WTC11 (cell line): ENCODE results near the gene SLC37A3. TPM values are rescaled to one million over a fixed set of nuclear protein-coding genes. Genes with fewer than 3 reads are reported as not detected.

Source experiments
- ATAC-seq: fragments of 200-7000 bp; cut with Tn5 transposase; 2 replicates; pipeline ENCODE4 v1.10.0; 2021; ENCODE audit warnings: mild to moderate bottlenecking, moderate library complexity
- CTCF ChIA-PET: fragments of 300-600 bp; sonication (Branson Sonifier 250); formaldehyde crosslinking; loops from one replicate; lab custom pipeline; 2021; ENCODE audit warnings: antibody characterized with exemption; lab: Charles Lee
- POLR2A ChIA-PET: fragments of 350-600 bp; sonication (Branson Sonifier 250); formaldehyde crosslinking; loops from one replicate; lab custom pipeline; 2021; ENCODE audit warnings: antibody characterized with exemption; lab: Charles Lee
- DNase-seq: peaks from one replicate; pipeline ENCODE4 v3.0.0; 2021; ENCODE audit warnings: low spot score
- H3K27ac Mint-ChIP-seq: 2 replicates; pipeline ENCODE4 v1.8.0; 2021; ENCODE audit warnings: mixed read lengths
- H3K27me3 Mint-ChIP-seq: 2 replicates; pipeline ENCODE4 v1.8.0; 2021; ENCODE audit warnings: low read depth, mild to moderate bottlenecking, moderate library complexity, mixed read lengths
- H3K36me3 Mint-ChIP-seq: 2 replicates; pipeline ENCODE4 v1.8.0; 2021; ENCODE audit warnings: mixed read lengths
- H3K4me1 Mint-ChIP-seq: 2 replicates; pipeline ENCODE4 v1.8.0; 2022; ENCODE audit warnings: mixed read lengths
- H3K4me3 Mint-ChIP-seq: 2 replicates; pipeline ENCODE4 v1.8.0; 2021; ENCODE audit warnings: mild to moderate bottlenecking, moderate library complexity, mixed read lengths
- H3K9me3 Mint-ChIP-seq: 2 replicates; pipeline ENCODE4 v1.8.0; 2021; ENCODE audit warnings: mixed read lengths
- AFF4 ChIP-seq: sonication (generic); formaldehyde crosslinking; IDR thresholded peaks from 2 replicates; pipeline ENCODE4 v1.8.1; 2023; ENCODE audit warnings: mild to moderate bottlenecking, missing genetic modification reagents, borderline replicate concordance
- CREB1 ChIP-seq: sonication (generic); formaldehyde crosslinking; IDR thresholded peaks from 2 replicates; pipeline ENCODE4 v1.8.0; 2023; ENCODE audit warnings: mild to moderate bottlenecking, missing genetic modification reagents
- EMX1 ChIP-seq: fragments of 250-450 bp; sonication (Bioruptor Pico); IDR thresholded peaks from 2 replicates; pipeline ENCODE4 v1.8.0; 2021; ENCODE audit warnings: mild to moderate bottlenecking
- ESRRA ChIP-seq: sonication (generic); formaldehyde crosslinking; IDR thresholded peaks from 2 replicates; pipeline ENCODE4 v1.8.1; 2022; ENCODE audit warnings: mild to moderate bottlenecking, missing genetic modification reagents, borderline replicate concordance
- ETV6 ChIP-seq: sonication (generic); formaldehyde crosslinking; IDR thresholded peaks from 2 replicates; pipeline ENCODE4 v1.8.1; 2022; ENCODE audit warnings: mild to moderate bottlenecking, missing genetic modification reagents
- IRF2 ChIP-seq: sonication (generic); formaldehyde crosslinking; IDR thresholded peaks from 2 replicates; pipeline ENCODE4 v1.8.0; 2022; ENCODE audit warnings: low read depth, missing genetic modification reagents, borderline replicate concordance
- JUN ChIP-seq: sonication (generic); formaldehyde crosslinking; IDR thresholded peaks from 2 replicates; pipeline ENCODE4 v1.8.0; 2023; ENCODE audit warnings: mild to moderate bottlenecking, missing genetic modification reagents
- KAT7 ChIP-seq: sonication (generic); formaldehyde crosslinking; IDR thresholded peaks from 2 replicates; pipeline ENCODE4 v1.8.1; 2023; ENCODE audit warnings: missing genetic modification reagents, mild to moderate bottlenecking, borderline replicate concordance
- MAX ChIP-seq: sonication (generic); formaldehyde crosslinking; IDR thresholded peaks from 2 replicates; pipeline ENCODE4 v1.8.0; 2022; ENCODE audit warnings: mild to moderate bottlenecking, missing genetic modification reagents
- NFE2L1 ChIP-seq: sonication (generic); formaldehyde crosslinking; IDR thresholded peaks from 2 replicates; pipeline ENCODE4 v1.8.1; 2023; ENCODE audit warnings: missing genetic modification reagents
- NR3C1 ChIP-seq: sonication (generic); formaldehyde crosslinking; conservative IDR thresholded peaks from 2 replicates; pipeline ENCODE4 v1.8.1; 2023; ENCODE audit warnings: low read depth, mild to moderate bottlenecking, missing genetic modification reagents
- PRDM15 ChIP-seq: sonication (generic); formaldehyde crosslinking; IDR thresholded peaks from 2 replicates; pipeline ENCODE4 v1.8.0; 2022; ENCODE audit warnings: missing genetic modification reagents
- PREB ChIP-seq: sonication (generic); formaldehyde crosslinking; IDR thresholded peaks from 2 replicates; pipeline ENCODE4 v1.8.1; 2022; ENCODE audit warnings: mild to moderate bottlenecking, missing genetic modification reagents, moderate library complexity, borderline replicate concordance
- STAT6 ChIP-seq: sonication (generic); formaldehyde crosslinking; conservative IDR thresholded peaks from 2 replicates; pipeline ENCODE4 v1.8.1; 2023; ENCODE audit warnings: mild to moderate bottlenecking, low read depth, missing genetic modification reagents, moderate library complexity
- TP53 ChIP-seq: sonication (generic); formaldehyde crosslinking; IDR thresholded peaks from 2 replicates; pipeline ENCODE4 v1.8.1; 2023; ENCODE audit warnings: mild to moderate bottlenecking, missing genetic modification reagents
- ZNF423 ChIP-seq: fragments of 250-450 bp; sonication (Bioruptor Pico); IDR thresholded peaks from 2 replicates; pipeline ENCODE4 v2.1.2; 2022; ENCODE audit warnings: mild to moderate bottlenecking, moderate library complexity
- ZNF671 ChIP-seq: fragments of 250-450 bp; sonication (Bioruptor Pico); IDR thresholded peaks from 2 replicates; pipeline ENCODE4 v1.8.0; 2021; ENCODE audit warnings: mild to moderate bottlenecking
- total RNA-seq: library from RNA; stranded (reverse); gene quantifications from 3 replicates; pipeline ENCODE4 v1.2.3, GENCODE V29; 2021

The SLC37A3 gene
- total RNA-seq, 1 experiment from 2014 or later, result 54.8 TPM

- peaks cover 30% of the 10 kb centered on the region for H3K9me3 Mint-ChIP-seq
- DNase-seq (no peak), ATAC-seq (no peak)
- no peaks in the 10 kb centered on the region for H3K27me3 Mint-ChIP-seq
- H3K4me3 Mint-ChIP-seq, result no peak overlapping the region
- no peak for TF ChIP-seq CREB1
- CTCF ChIA-PET, result no interaction called here
- H3K4me1 Mint-ChIP-seq, result 0 out of 2 replicates have a peak, but pooled peaks cover 1% of the 10 kb centered on the region
- peaks cover 18% of the 10 kb centered on the region for H3K36me3 Mint-ChIP-seq
- POLR2A ChIA-PET, result no interaction called here
- no peak overlapping the region for H3K27ac Mint-ChIP-seq
Observed at GRCh38 chr7:140315498-140316164, 82.7 kb downstream of the SLC37A3 start.

- Mint-ChIP-seq H3K9me3 (peaks cover 30% of the 10 kb centered on the region), H3K4me3 (no peak overlapping the region), H3K27ac (no peak overlapping the region), H3K27me3 (no peaks in the 10 kb centered on the region), H3K36me3 (peaks cover 18% of the 10 kb centered on the region), H3K4me1 (0 out of 2 replicates have a peak, but pooled peaks cover 2% of the 10 kb centered on the region)
- no peak for ATAC-seq
- CTCF ChIA-PET, result no interaction called here
- POLR2A ChIA-PET, result no interaction called here
- TF ChIP-seq STAT6 (CRISPR knock-in tag) (no peak), KAT7 (CRISPR knock-in tag) (no peak)
- no peak for DNase-seq
Observed at GRCh38 chr7:140314573-140315480, 83.5 kb downstream of the SLC37A3 start.

GRCh38 chr7:140312141-140312846 is 86.0 kb downstream of the SLC37A3 start:
- H3K27ac Mint-ChIP-seq, result no peak overlapping the region
- H3K27me3 Mint-ChIP-seq, result no peaks in the 10 kb centered on the region
- CTCF ChIA-PET, result no interaction called here
- peaks cover 18% of the 10 kb centered on the region for H3K36me3 Mint-ChIP-seq
- no peak overlapping the region for H3K4me3 Mint-ChIP-seq
- no peak for ATAC-seq
- POLR2A ChIA-PET, result no interaction called here
- H3K9me3 Mint-ChIP-seq, result peaks cover 18% of the 10 kb centered on the region
- no peak for DNase-seq
- H3K4me1 Mint-ChIP-seq, result 0 out of 2 replicates have a peak, but pooled peaks cover 2% of the 10 kb centered on the region
- TF ChIP-seq JUN (CRISPR knock-in tag), result no peak
- TF ChIP-seq NFE2L1, result no peak
- TF ChIP-seq TP53 (CRISPR knock-in tag), result no peak
- TF ChIP-seq ZNF671 (CRISPR knock-in tag), result no peak
- TF ChIP-seq ZNF423 (CRISPR knock-in tag), result no peak
- TF ChIP-seq PRDM15 (CRISPR knock-in tag), result no peak
- no peak for TF ChIP-seq ETV6
- TF ChIP-seq NR3C1 (CRISPR knock-in tag), result no peak
- no peak for TF ChIP-seq PREB
- TF ChIP-seq IRF2 (CRISPR knock-in tag), result no peak
- TF ChIP-seq AFF4 (CRISPR knock-in tag), result no peak
- TF ChIP-seq MAX (CRISPR knock-in tag), result no peak
- no peak for TF ChIP-seq ESRRA
- TF ChIP-seq EMX1 (CRISPR knock-in tag), result no peak
